Activated CD8-positive, alpha-beta memory T cell treated with anti-CD3 and anti-CD28 coated beads for 36 hours (primary cell): ENCODE measurements around the gene ZNF285. TPM values are rescaled to one million over a fixed set of nuclear protein-coding genes. Genes with fewer than 3 reads are reported as not detected.
"Not testable (repeated sequence)": the region's sequence is repeated elsewhere in the genome, so short reads cannot be mapped to it uniquely, and the experiment has no call there.

Source experiments
- CTCF ChIA-PET: fragments of 350-600 bp; sonication (Branson Sonifier 250); formaldehyde crosslinking; loops from one replicate; lab custom pipeline; 2021; ENCODE audit warnings: antibody characterized with exemption; lab: Charles Lee
- POLR2A ChIA-PET: fragments of 350-600 bp; sonication (Branson Sonifier 250); formaldehyde crosslinking; loops from one replicate; lab custom pipeline; 2021; ENCODE audit warnings: antibody characterized with exemption; lab: Charles Lee
- total RNA-seq, 2 experiments: library from RNA; stranded (reverse); gene quantifications; one replicate each; pipeline ENCODE4 v1.2.3, GENCODE V29; 2021

Gene ZNF285
- under 1 TPM; 0.69 to 0.72 TPM for total RNA-seq

DNA sequence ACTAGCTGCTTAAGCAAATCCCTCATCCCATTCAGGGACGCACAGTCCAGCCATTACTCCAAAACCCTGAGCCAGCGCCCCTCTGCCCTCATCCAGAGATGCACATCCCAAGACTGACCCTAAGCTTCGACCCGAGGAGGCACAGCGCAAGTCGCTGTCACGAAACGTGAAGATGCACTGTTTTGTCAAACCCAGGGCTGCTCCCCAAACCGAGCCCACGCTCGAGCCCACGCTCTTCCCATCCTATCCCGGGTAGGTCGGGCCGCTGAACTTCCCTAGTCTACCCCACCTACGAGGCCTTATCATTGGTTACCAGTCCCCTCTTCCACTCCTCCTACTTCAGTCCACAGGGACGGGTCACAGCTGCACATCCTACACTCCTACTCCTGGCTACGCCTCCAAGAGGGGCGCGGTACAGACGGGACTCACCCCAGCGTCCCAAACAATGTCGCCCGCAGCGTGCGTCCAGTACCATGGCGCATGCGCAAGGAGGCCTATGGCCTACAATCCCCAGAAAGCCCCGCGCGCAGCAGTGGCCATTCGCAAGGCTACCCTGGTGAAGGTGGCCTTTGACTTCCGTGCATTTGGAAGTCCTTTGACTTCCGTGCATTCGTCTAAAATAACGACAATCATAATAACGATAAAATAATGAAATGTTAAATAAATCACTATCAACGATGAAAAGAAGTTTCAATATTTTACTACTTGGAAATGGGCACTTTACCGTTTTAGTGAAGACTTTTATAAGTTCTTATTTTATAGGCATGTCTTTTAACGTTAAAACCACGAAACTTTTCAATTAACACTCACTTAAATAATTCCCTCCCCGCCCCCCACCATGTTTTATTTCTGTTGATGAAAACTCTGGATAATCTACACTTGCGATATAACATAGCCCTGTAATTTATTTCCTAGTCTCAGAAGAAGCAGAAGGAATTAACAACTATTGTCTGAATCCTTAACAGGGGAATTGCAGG is at the start of gene ZNF285:
ZNF285 (minus strand) TSS at position 470 of the 977 bp plus-strand sequence. CDS start 4,395 bp downstream, outside the sequence.
- POLR2A ChIA-PET, result interaction anchor here (0.7 kb wide), 1 partner anchor 8 kb away, joined by 3 read pairs; no protein-coding TSS in a partner anchor
- CTCF ChIA-PET, result no interaction called here

DNA sequence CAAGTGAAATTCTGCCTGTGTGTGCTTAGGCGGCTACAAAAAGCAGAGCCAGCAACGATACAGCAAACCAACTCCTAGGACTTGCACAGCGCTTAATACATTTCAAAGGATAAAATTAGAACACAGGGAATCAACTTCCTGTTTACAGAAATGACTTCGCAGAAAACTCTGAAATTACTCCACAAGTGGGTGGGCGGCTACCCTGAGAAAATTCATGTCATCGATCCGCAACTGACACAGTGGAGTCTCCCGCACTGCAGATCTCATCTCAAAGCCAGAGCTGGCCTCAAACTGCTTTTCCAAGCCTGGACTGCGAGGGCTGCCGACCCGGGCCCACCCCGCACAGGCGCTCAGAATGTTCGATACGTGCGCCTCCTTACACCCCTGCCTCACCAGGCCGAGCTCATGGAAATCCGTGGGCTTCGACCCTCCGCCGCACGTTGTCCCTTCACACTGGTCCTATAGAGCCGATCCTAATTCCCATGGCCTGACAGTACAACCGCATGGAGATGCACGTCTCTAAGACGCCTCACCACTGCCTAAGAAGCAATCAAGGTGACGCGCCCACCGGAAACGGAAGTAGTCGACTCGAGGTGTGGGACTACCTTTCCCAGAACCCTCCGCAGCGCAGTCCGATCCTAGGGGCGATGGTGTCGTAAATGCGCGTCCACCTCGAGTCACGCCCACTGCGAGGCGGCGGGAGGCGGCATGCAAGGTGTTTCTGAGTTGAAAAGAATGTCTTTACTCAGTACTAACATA is 46.7 kb upstream of the ZNF285 start, which contains the start of gene ZNF229:
ZNF229 (minus strand) TSS at position 557 of the 759 bp plus-strand sequence. CDS start 5,625 bp downstream, outside the sequence.
- POLR2A ChIA-PET, result no interaction called here
- CTCF ChIA-PET, result no interaction called here

DNA sequence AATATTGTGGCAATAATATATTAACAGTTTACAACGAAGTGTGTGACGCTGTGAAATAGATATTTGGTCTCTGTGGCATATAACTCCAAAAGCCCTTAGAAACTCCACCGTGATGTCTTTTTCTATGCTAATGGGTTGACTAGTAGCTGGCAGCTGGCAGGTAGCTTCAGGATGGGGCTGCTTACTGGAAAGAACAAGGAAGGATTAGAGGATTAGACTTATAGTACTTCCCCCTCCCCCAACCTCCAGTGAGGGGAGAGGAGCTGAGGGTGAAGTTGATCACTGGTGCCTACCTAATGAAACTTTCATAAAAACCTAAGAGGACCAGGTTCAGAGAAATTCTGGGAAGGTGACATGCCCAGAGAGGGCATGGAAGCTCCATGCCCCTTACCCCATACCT is 37.0 kb upstream of the ZNF285 start:
- POLR2A ChIA-PET, result no interaction called here
- CTCF ChIA-PET, result no interaction called here

DNA sequence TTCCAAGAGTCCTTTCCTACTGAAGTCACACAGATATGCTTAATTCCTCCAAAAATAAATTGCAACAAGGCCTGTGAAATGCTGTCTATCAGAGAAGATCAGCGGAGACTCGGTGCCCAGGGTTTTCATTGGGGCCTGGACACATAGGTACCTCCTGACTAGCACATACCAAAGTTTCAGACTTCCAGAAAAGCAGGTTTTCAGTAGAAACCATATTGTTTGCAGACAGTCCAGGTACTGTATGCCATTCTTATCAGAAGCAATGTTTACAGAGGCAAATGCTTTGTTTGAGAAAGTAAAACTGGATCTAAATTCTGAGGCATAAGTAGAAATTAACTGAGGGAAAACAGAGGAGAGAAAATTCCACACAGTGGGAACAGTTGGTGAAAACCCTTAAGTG is 34.0 kb upstream of the ZNF285 start:
- CTCF ChIA-PET, result no interaction called here
- POLR2A ChIA-PET, result no interaction called here

DNA sequence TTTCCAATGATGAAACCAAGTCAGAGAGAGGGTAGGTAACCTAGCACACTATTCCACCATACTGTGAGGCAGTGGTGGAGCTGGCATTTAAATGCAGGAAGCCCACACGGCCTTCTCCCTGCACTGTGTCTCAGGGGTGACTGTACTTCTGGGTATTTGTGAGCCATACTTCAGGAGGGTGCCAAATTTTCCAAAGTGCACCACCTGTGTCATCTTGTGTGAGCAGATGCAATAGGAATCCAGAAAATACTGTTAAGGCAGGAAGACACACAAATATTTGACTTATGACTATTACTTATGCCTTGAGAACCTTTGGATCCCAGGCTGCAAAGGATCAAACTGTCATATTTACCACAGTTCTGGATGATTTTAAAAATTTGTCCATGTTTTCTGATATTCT is 29.5 kb upstream of the ZNF285 start:
- CTCF ChIA-PET, result no interaction called here
- POLR2A ChIA-PET, result no interaction called here

DNA sequence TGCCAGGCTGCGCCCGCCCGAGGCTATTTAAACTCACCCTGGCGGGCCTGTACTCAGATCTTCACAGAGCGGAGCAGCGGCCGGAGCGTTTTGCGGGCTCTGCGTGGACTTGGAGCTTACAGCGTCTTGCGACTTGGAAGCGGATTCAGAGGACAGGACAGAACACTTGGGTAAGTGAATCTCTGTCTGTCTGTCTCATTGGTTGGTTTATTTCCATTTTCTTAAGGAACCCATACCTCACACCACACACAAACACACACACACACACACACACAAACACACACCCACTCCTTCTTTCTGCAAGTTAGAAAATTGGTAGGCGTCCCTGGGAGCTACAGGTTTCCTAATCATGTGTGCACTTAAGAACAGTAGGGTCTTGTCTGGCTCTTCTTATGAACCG is 14.1 kb upstream of the ZNF285 start:
- CTCF ChIA-PET, POLR2A ChIA-PET: not testable (repeated sequence)

DNA sequence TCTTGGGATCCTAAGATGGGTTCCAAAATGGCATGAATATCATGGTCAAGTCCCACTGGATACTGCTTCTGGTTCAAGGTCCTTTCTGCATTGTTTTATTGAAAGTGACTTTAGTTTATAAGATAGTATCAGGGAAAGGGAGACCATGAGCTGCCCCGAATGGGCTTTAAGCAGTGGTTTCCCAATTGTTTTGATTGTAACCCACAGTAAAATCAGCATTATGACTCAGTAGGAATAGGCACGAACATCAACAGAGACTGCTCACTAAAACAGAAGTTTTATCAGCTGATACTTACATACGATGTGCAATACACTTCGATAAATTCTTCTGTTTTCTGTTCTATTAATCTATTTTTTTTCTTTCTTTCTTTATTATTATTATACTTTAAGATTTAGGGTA is 12.1 kb downstream of the ZNF285 start:
- CTCF ChIA-PET, result interaction anchor here (0.6 kb wide), 1 partner anchor 9 kb away, joined by 5 read pairs; no protein-coding TSS in a partner anchor
- POLR2A ChIA-PET, result not testable (repeated sequence)

DNA sequence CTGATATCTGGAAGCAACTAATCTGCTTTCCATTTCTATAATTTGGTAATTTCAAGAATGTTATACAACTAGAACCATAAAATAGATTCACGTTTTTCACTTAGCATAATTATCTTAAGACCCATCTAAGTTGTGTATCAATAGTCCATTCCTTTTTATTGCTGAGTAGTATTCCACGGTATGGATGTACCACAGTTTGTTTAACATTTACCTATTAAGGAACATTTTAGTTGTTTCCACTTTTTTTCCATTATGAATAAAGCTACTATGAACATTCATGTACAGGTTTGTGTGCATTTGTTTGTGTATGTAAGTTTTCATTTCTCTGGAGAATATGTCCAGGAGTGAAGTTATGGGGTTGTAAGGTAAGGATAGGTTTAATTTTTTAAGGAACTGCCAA is 26.6 kb downstream of the ZNF285 start:
- ChIA-PET POLR2A (no interaction called here), CTCF (no interaction called here)

DNA sequence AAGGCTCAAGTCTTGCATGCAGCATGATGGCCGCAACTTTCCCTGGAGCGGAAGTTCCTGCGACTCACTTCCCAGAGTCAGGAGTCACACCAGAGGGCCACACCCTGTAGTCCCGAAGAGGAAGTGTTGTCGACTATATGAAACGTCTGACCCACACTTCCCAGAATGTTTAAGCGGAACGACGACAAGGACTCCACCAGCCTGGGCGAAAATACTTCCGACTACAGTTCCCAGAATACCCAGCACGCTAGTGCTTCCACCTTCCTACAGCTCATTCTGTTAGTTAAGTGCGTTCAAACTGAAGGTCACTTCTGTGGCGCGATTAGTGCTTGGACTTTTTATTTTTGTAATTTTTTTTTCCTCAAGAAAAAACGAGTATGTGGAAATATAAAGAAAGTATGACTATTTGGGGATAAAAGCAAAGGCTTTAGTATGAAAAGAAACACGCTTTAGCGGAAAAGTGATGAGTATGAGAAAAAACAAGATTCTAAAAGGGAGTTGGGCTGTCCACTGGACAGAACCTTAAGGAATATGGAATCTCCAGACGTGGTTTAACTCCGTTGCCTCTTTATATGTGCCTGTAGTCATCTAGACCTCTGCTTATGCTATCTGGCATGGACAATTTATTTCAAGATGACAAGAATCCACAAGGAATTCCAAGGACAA is 29.5 kb downstream of the ZNF285 start:
- ChIA-PET POLR2A (no interaction called here), CTCF (no interaction called here)

DNA sequence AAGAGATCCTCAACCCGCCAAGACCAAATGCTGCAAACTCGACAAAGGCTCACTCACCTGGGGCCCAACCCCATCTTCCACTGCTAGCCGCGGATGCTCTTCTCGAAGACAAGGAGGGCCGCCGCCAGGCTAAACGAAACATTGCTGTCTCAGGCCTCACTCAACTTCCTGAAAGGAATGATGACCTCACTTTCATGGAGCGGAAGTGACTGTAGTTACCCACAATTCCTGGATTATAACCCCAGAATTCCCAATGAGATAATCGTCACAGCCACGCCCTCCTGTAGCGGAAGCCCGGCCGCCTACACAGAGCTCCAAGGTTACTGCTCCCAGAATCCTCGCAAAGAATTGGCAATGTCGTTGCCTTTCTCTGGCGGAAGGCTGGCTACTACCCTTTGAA is 34.4 kb downstream of the ZNF285 start:
- ChIA-PET POLR2A (no interaction called here), CTCF (no interaction called here)

DNA sequence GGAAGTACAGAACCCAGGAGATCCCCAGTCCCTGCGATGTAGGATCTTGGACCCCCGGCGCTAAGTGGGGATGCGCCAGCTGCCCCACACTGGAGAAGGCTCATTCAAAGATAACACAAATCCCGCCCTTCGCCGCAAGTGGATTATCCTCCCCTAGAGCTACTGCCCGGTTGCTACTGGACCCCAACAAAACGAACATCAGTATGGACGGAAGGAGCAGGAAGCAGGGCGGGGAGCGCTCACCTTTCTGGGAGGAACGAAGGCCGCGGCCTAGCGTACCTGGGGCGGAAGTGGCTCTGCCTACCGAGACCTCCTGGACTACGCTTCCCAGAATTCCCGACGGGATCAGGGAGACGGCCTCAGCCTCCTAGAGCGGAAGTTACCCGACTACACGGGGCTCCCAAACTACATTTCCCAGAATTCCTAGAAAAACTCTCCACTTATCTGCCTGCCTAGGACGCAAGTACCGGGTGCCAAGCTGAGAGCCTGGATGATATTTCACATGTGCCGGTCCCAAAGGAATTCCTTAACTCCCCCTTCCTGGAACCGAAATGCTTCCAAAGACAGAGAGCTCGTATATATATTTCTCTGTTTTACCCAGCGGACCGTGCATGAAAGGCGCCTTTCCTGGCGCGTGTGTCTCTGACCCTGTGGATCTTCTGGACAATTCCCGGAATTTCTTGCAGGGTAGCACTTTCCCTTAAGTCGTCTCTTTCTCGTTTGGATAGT is 44.9 kb downstream of the ZNF285 start, which contains the start of gene ZNF112:
ZNF112 (minus strand) TSS at position 298 of the 729 bp plus-strand sequence. CDS start 16,141 bp downstream, outside the sequence.
- ChIA-PET CTCF (no interaction called here), POLR2A (no interaction called here)

DNA sequence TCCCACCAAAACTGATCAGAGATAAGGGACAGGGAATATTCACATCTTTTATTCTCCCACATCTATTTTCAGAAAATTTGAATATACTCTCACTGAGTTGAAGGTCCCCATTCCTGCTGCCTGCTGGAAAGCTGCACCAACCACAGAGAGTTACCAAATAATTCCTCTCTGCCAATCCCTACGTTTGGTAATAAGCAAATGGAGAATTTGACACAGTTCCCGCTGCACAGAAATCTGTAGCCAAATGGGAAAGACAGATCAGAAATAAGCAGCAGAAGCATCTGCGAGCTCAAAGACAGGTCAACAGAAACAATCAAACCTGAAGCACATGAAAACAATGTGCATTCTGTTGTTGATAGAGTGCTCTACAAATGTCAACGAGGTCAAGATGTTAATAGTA is 54.9 kb downstream of the ZNF285 start:
- CTCF ChIA-PET, result no interaction called here

DNA sequence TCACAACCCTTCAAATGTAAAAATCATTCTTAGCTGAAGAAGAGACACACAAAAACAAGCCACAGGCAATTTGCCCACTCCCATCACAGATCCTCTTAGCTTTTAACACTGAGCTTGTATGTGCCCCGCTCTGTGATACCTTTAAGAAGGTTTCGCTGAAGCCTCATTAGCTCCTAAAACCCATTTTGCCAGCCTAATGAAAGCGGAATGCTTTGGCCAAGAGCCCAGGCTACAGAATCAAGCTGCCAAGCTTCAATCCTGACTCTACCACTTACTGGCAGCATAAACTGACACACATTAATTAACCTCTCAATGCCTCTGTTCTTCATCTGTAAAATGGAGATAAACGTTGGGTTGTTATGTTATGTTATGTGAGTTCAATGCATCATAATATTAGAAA is 55.4 kb downstream of the ZNF285 start:
- ChIA-PET CTCF (no interaction called here), POLR2A (no interaction called here)

More for the DNA sequence above, 54.9 kb downstream of the ZNF285 start:
- POLR2A ChIA-PET, result no interaction called here

DNA sequence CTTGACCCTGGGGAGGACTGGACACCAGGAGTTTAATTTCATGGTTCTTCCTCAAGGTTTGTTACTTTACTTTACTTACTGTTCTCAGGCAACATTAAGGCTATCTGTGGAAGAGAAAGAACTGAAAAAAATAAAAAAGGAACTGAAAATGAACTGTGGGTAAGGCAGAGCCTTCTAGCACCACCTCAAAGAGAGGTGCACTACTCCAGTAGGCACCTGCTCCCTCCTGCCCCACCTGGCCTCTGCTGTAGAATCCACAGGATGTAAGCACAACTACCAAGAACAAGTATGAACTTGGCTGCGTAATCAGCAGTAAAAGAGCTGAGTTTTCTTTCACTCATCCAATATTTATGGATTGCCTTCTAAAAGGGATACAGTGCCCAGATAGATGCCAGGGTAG is 57.2 kb downstream of the ZNF285 start:
- ChIA-PET POLR2A (no interaction called here), CTCF (no interaction called here)

DNA sequence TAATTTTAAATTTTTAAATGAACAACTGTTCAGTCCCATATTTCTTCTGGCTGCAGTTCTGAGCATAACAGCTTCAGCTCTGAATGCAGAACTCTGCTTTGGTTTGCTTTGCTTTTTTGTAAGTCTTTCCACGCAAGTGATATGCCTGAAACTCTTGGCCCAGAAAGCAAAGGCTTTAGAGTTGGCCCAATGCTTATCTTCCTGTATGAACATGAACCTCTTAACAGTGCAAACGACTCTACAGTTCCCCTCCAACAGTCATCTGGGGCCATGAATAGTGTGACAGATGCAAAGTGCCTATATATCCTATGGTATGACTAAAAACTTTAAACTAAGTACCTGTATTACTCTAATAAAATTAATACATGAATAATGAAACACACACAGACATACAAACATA is 59.6 kb downstream of the ZNF285 start:
- POLR2A ChIA-PET, result no interaction called here

DNA sequence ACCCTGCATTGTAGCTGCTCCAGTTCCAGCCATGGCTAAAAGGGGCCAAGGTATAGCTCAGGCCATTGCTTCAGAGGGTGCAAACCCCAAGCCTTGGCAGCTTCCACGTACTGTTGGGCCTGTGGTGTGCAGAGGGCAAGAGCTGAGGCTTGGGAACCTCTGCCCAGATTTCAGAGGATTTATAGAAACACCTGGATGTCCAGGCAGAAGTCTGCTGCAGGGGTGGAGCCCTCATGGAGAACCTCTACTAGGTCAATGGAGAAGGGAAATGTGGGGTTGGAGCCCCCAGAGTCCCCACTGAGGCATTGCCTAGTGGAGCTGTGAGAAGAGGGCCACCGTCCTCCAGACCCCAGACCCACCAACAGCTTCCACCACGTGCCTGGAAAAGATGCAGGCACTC is 66.8 kb downstream of the ZNF285 start:
- POLR2A ChIA-PET, CTCF ChIA-PET: not testable (repeated sequence)

More for the DNA sequence above, 59.6 kb downstream of the ZNF285 start:
- CTCF ChIA-PET, result no interaction called here
